LNCAP (cell line): ENCODE data around the gene SCFD2.

Experiments
- TF ChIP-seq, protein P1 (sequence below): fragments of 450-650 bp; IDR thresholded peaks from 2 replicates; pipeline ENCODE4 v1.5.1; 2017; ENCODE audit warnings: mild to moderate bottlenecking

SCFD2 gene

DNA sequence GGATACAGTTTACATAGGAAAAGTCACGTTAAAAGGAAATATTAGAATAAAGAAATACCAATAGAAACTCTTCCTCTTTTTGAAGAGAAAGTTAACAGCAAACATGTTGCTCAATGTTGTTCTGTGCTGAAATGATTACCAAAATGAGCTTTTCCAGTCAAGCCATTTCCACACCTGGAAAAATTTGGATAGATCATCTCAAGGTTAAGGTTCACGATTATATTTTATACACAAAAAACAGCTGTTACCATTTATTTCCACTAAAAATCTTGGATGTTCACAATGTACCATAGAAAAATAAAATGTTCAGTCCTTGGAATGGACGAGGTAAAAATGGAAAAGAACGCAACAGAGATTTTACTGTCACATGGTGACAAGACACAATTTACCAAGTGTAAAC is 218.7 kb downstream of the SCFD2 start:
- TF ChIP-seq, protein P1, sequence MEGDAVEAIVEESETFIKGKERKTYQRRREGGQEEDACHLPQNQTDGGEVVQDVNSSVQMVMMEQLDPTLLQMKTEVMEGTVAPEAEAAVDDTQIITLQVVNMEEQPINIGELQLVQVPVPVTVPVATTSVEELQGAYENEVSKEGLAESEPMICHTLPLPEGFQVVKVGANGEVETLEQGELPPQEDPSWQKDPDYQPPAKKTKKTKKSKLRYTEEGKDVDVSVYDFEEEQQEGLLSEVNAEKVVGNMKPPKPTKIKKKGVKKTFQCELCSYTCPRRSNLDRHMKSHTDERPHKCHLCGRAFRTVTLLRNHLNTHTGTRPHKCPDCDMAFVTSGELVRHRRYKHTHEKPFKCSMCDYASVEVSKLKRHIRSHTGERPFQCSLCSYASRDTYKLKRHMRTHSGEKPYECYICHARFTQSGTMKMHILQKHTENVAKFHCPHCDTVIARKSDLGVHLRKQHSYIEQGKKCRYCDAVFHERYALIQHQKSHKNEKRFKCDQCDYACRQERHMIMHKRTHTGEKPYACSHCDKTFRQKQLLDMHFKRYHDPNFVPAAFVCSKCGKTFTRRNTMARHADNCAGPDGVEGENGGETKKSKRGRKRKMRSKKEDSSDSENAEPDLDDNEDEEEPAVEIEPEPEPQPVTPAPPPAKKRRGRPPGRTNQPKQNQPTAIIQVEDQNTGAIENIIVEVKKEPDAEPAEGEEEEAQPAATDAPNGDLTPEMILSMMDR: no peak

DNA sequence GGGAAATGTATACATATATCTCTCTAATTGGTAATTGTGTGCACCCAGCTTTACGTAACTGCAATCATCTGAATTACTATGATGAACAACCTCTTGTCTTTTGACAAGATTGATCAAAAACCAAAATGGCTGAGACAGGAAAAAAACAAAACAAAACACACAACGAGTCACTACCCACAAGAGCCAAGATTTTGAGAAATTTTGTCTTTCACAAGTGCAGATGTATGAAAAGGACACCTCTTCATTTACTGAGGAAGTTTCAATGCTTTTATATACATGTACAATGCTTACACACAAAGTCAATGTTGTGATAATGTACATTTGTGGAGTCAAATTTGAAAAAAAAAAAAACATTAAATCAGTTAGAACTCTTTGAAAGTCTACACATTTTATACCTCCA is 224.6 kb downstream of the SCFD2 start:
- TF ChIP-seq, protein P1: no peak

DNA sequence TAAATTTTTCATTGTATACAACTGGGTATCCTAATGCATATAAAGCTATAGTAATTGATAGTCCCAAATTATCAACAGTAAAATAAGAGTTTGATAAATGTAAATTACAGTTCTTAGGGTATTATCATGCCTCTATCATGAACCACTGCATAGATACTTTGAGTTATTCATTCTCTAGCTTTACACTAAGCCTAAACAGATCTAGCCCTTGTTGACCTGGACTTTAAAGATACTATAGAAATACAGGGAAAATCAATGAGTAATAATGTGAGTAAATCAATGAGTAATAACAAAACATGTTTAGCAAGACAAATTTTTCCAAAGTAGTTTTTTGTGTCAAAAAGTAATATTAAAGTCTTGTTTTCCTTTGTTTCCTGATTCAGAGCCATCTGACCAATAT is 228.4 kb downstream of the SCFD2 start:
- TF ChIP-seq, protein P1: no peak

DNA sequence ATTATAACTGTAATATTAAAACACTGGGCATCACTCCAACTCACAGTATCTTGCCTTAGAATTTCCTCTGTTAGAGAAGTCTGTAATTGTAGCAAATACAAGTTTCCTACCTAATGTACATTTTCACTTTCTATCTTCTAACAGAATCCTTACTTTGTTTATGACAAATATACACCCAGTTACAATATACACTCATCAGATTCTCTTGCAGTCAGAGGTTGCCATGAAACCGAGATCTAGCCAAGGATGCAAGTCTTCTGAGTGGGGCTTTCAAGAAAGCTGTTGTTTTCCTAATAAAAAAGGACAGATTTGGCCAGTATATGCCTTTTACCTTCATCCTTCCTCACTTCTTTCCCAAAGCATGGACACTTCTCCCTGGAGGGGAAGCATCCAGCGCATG is 228.9 kb downstream of the SCFD2 start:
- TF ChIP-seq, protein P1: no peak

DNA sequence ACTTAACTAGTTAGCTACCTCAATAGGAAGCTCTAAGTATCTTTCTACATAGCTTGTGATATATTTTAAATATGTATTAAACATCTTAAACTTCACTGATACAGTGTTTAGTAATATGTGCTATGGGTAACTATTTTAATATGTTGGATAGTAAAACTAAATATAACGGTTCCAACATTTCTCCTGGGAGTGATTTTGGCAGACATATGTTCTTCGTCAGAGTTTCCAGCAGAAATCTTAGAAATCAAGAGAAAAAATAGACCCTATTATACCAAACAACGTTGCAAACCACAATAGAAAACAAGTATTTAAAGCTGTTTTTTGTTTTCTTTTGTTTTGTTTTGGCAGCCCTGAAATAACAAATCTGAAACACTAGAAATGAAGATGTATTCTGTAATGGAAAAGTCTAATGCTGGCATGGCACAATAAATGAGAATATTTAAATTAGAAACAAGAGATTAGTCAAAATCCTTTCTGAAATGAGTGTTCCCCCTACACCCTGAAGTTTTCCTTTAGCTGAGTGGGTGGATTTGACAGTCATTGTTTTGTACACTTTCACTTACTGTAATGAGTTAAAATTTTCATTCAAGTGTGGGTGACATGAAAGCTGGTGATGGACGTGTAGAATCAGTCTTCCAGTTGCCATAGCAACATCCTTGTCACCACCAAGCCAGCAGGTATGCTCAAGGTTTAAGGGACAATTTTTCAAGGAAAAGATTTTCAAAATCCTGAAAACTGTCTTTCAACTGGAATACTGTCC is 233.5 kb downstream of the SCFD2 start:
- TF ChIP-seq, protein P1: no peak

DNA sequence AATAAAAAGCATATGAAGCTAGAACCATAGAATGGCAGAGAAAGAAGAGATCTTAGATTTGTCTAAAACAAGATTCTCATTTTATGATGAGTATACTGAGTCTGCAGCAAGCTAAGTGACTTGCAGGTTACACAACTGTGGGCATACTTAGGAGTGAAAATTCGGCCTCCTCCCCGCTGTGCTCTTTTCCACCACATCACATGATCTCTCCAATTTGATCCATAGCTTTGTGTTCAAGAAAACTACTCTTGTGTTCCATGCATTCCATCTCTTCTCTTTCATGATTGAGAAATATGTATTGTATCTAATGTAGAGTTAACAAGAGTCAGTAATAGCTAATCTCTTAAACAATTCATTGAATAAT is 234.3 kb downstream of the SCFD2 start:
- TF ChIP-seq, protein P1: no peak

DNA sequence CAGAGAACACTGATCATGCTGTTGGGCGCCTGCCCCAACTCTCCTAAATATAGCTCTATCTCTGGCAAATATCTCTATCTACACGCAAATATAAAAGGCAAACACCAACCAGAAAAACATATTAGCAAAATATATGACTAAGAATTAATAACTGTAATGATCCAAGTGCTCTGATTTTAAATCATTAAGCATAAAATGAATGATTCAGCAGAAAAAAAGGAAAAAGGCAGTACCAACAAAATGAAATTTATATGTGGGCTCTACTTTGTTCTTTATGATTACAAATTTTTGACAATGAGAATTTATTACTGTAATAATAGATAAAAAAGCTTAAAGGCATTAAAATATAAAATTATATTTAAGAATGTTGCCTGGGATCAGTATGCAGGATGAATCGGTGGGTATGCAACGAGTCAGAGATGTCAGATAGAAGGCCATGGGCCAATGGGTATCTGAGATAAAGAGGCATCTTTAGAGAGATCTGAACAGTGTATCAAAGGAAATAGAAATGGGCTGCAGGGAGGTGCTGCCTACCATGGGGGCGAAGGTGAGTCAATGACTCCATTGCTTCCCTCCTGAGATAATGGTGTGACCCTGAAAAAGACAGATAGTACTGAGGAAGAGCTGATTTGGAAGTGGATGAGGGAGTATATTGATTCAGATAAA is 234.8 kb downstream of the SCFD2 start:
- TF ChIP-seq, protein P1: no peak
